Osteocyte (in vitro differentiated cells): ENCODE data around the gene KCNIP4. TPM values are rescaled to one million over a fixed set of nuclear protein-coding genes. Genes with fewer than 3 reads are reported as not detected.

Experiments used
- DNase-seq: peaks from one replicate; pipeline ENCODE4 v3.0.0; 2021; ENCODE audit warnings: mixed read lengths; ENCODE audit not compliant: unreplicated experiment; ENCODE audit errors: extremely low spot score
- H3K27ac Mint-ChIP-seq: one replicate; pipeline ENCODE4 v1.8.0; 2021; ENCODE audit warnings: mild to moderate bottlenecking, mixed read lengths; ENCODE audit not compliant: unreplicated experiment
- H3K27me3 Mint-ChIP-seq: one replicate; pipeline ENCODE4 v1.8.0; 2021; ENCODE audit warnings: mixed read lengths; ENCODE audit not compliant: unreplicated experiment
- H3K36me3 Mint-ChIP-seq: one replicate; pipeline ENCODE4 v1.8.0; 2021; ENCODE audit warnings: mixed read lengths; ENCODE audit not compliant: unreplicated experiment
- H3K4me1 Mint-ChIP-seq: one replicate; pipeline ENCODE4 v1.8.0; 2021; ENCODE audit warnings: mixed read lengths; ENCODE audit not compliant: unreplicated experiment
- H3K4me3 Mint-ChIP-seq: one replicate; pipeline ENCODE4 v1.8.0; 2021; ENCODE audit warnings: mild to moderate bottlenecking, moderate library complexity, mixed read lengths; ENCODE audit not compliant: unreplicated experiment
- H3K9me3 Mint-ChIP-seq: one replicate; pipeline ENCODE4 v1.8.0; 2021; ENCODE audit warnings: mixed read lengths; ENCODE audit not compliant: unreplicated experiment
- total RNA-seq: library from RNA; stranded (reverse); gene quantifications from 2 replicates; pipeline ENCODE4 v1.2.1, GENCODE V29; 2021
- TF ChIP-seq, protein P1 (sequence below): fragments of 200-600 bp; sonication (generic); IDR thresholded peaks from 2 replicates; pipeline ENCODE4 v1.5.0; 2021; ENCODE audit warnings: antibody characterized with exemption, mild to moderate bottlenecking, moderate library complexity

Gene KCNIP4
- total RNA-seq, 1 donor from 2014 or later: 0.24 TPM

DNA sequence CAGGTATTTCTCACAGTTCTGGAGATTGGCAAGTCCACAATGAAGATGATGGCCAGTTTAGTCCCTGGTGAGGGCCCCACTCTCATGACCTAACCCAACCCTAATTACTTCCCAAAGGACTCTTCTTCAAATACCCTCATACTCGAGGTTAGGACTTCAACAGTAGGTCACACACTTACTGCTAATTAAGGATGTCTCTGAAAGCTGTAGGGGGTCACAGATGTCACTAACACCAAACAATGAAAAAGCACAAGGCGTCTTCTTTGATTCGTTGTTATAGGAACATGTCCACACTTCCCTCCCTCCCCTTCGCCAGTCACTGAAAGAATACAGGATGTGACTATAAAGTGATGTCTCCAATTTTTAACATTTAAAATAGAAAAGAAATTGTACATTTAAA, 938.6 kb downstream of the KCNIP4 start:
- Mint-ChIP-seq H3K27me3 (no peaks in the 10 kb centered on the region), H3K36me3 (no peaks in the 10 kb centered on the region), H3K4me3 (no peak overlapping the region), H3K9me3 (peaks cover 28% of the 10 kb centered on the region), H3K27ac (no peak overlapping the region), H3K4me1 (no peaks in the 10 kb centered on the region)
- DNase-seq: no peak
- TF ChIP-seq, protein P1, sequence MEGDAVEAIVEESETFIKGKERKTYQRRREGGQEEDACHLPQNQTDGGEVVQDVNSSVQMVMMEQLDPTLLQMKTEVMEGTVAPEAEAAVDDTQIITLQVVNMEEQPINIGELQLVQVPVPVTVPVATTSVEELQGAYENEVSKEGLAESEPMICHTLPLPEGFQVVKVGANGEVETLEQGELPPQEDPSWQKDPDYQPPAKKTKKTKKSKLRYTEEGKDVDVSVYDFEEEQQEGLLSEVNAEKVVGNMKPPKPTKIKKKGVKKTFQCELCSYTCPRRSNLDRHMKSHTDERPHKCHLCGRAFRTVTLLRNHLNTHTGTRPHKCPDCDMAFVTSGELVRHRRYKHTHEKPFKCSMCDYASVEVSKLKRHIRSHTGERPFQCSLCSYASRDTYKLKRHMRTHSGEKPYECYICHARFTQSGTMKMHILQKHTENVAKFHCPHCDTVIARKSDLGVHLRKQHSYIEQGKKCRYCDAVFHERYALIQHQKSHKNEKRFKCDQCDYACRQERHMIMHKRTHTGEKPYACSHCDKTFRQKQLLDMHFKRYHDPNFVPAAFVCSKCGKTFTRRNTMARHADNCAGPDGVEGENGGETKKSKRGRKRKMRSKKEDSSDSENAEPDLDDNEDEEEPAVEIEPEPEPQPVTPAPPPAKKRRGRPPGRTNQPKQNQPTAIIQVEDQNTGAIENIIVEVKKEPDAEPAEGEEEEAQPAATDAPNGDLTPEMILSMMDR: no peak

DNA sequence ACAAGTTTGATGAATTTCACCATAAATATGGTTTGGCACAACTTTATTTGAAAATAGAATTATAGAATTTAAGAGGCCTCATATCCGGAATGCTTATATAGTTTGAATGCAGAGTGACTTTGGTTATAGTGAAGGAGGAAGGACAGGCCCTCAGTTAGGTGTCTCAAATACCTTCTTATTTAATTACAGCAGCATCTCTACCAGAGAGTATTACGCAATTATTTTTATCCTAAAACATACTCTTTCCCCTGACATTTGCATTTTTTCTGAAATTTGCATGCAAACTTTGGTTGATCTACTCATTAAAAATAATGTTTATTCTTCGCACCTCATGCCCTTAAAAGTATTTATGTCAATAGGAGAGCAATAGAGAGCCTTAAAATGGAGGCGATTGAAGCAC, 942.9 kb downstream of the KCNIP4 start:
- TF ChIP-seq, protein P1: no peak
- Mint-ChIP-seq H3K27ac (no peak overlapping the region), H3K36me3 (no peaks in the 10 kb centered on the region)

GRCh38 chr4:21002976-21003375, 945.6 kb downstream of the KCNIP4 start:
- H3K36me3 Mint-ChIP-seq: no peaks in the 10 kb centered on the region
- no peaks in the 10 kb centered on the region for H3K4me1 Mint-ChIP-seq
- no peaks in the 10 kb centered on the region for H3K27me3 Mint-ChIP-seq
- H3K27ac Mint-ChIP-seq: no peak overlapping the region
- no peak overlapping the region for H3K4me3 Mint-ChIP-seq
- no peak for DNase-seq
- TF ChIP-seq, protein P1: no peak
- peaks cover 6% of the 10 kb centered on the region for H3K9me3 Mint-ChIP-seq

More for the DNA sequence above, 942.9 kb downstream of the KCNIP4 start:
- H3K27me3 Mint-ChIP-seq: no peaks in the 10 kb centered on the region
- H3K4me3 Mint-ChIP-seq: no peak overlapping the region
- H3K9me3 Mint-ChIP-seq: peaks cover 8% of the 10 kb centered on the region
- DNase-seq: no peak
- no peaks in the 10 kb centered on the region for H3K4me1 Mint-ChIP-seq

- TF ChIP-seq, protein P1: no peak
- H3K4me3 Mint-ChIP-seq: no peak overlapping the region
- H3K27ac Mint-ChIP-seq: no peak overlapping the region
- H3K36me3 Mint-ChIP-seq: no peaks in the 10 kb centered on the region
- no peaks in the 10 kb centered on the region for H3K27me3 Mint-ChIP-seq
- peaks cover 4% of the 10 kb centered on the region for H3K9me3 Mint-ChIP-seq
- DNase-seq: no peak
- no peaks in the 10 kb centered on the region for H3K4me1 Mint-ChIP-seq
These were observed 946.3 kb downstream of the KCNIP4 start for GRCh38 chr4:21002286-21002685.

GRCh38 chr4:21001490-21001889, 947.1 kb downstream of the KCNIP4 start:
- Mint-ChIP-seq H3K4me1 (no peaks in the 10 kb centered on the region), H3K9me3 (peaks cover 2% of the 10 kb centered on the region)
- TF ChIP-seq, protein P1: no peak

More at GRCh38 chr4:21001490-21001889, 947.1 kb downstream of the KCNIP4 start:
- no peaks in the 10 kb centered on the region for H3K36me3 Mint-ChIP-seq
- DNase-seq: no peak
- no peaks in the 10 kb centered on the region for H3K27me3 Mint-ChIP-seq
- no peak overlapping the region for H3K4me3 Mint-ChIP-seq
- no peak overlapping the region for H3K27ac Mint-ChIP-seq
